Keratinocyte (primary cell): ENCODE data around the gene TRAPPC3L. TPM values are rescaled to one million over a fixed set of nuclear protein-coding genes. Genes with fewer than 3 reads are reported as not detected.

Experiments used
- DNase-seq: peaks from one replicate; pipeline ENCODE4 v3.0.0-alpha.2; 2011; ENCODE audit warnings: low read depth, missing footprints, low spot score
- FAIRE-seq: peaks from 2 replicates; lab custom pipeline; 2011; peaks lifted over from hg19 to GRCh38; lab: Jason Lieb, UNC
- H2AFZ ChIP-seq: 2 replicates; pipeline ENCODE4 v1.6.0; 2012; ENCODE audit warnings: low read length, control low read depth, inconsistent platforms; ENCODE audit not compliant: control insufficient read depth
- H3K27ac ChIP-seq: 2 replicates; pipeline ENCODE4 v1.5.1; 2011; ENCODE audit warnings: low read length; ENCODE audit not compliant: control insufficient read depth, insufficient read depth
- H3K27me3 ChIP-seq: 3 replicates; pipeline ENCODE4 v1.6.0; 2011; ENCODE audit warnings: low read length; ENCODE audit not compliant: control insufficient read depth, insufficient read depth; ENCODE audit errors: extremely low read depth
- H3K36me3 ChIP-seq, 2 experiments: 2 replicates in 1 of 2; 3 replicates in 1 of 2; pipeline ENCODE4 v1.5.1; 2011; ENCODE audit warnings: low read length in 2 of 2, mild to moderate bottlenecking in 1 of 2; ENCODE audit not compliant: control insufficient read depth in 2 of 2, insufficient read depth in 2 of 2; ENCODE audit errors: extremely low read depth in 1 of 2
- H3K4me1 ChIP-seq: 3 replicates; pipeline ENCODE4 v1.5.1; 2011; ENCODE audit warnings: low read length; ENCODE audit not compliant: control insufficient read depth, insufficient read depth; ENCODE audit errors: extremely low read depth
- H3K4me2 ChIP-seq: 3 replicates; pipeline ENCODE4 v1.6.0; 2011; ENCODE audit warnings: low read depth, low read length; ENCODE audit not compliant: control insufficient read depth, insufficient read depth; ENCODE audit errors: extremely low read depth
- H3K4me3 ChIP-seq, 3 experiments: fragments of 200-600 bp in 1 of 3; sonication (generic) in 1 of 3; 2 replicates in 2 of 3; 3 replicates in 1 of 3; pipeline ENCODE4 v1.5.1; 2011 to 2016; ENCODE audit warnings: low read length in 3 of 3, mild to moderate bottlenecking in 3 of 3, control low read depth in 2 of 3, inconsistent platforms in 1 of 3, low read depth in 1 of 3, mixed read lengths in 1 of 3, mixed run types in 1 of 3, moderate library complexity in 1 of 3; ENCODE audit not compliant: control insufficient read depth in 2 of 3, insufficient read depth in 2 of 3; ENCODE audit errors: extremely low read depth in 1 of 3
- H3K79me2 ChIP-seq: 2 replicates; pipeline ENCODE4 v1.6.0; 2012; ENCODE audit warnings: low read length; ENCODE audit not compliant: control insufficient read depth, insufficient read depth
- H3K9ac ChIP-seq: 3 replicates; pipeline ENCODE4 v1.6.0; 2011; ENCODE audit warnings: low read length; ENCODE audit not compliant: control insufficient read depth, insufficient read depth; ENCODE audit errors: extremely low read depth
- H3K9me1 ChIP-seq: 3 replicates; pipeline ENCODE4 v1.6.0; 2011; ENCODE audit warnings: low read length; ENCODE audit not compliant: control insufficient read depth, insufficient read depth; ENCODE audit errors: extremely low read depth
- H3K9me3 ChIP-seq: 2 replicates; pipeline ENCODE4 v1.5.1; 2012; ENCODE audit warnings: low read depth, low read length; ENCODE audit not compliant: control insufficient read depth
- H4K20me1 ChIP-seq: 3 replicates; pipeline ENCODE4 v1.6.0; 2011; ENCODE audit warnings: low read length; ENCODE audit not compliant: control insufficient read depth, insufficient read depth; ENCODE audit errors: extremely low read depth
- EZH2 ChIP-seq: IDR thresholded peaks from one replicate; pipeline ENCODE4 v1.6.1; 2012; ENCODE audit warnings: inconsistent platforms, mild to moderate bottlenecking, low read length, moderate library complexity
- dilution Hi-C: fragments of 300-500 bp; cut with MboI; formaldehyde crosslinking; loops from one replicate; pipeline ENCODE4 v1.7.0; 2020; ENCODE audit warnings: low sequenced_read_pairs; ENCODE audit not compliant: extremely low pct_ligation_motif_present
- polyA plus RNA-seq, 5 experiments: library from polyadenylated mRNA; depleted of rRNA in 3 of 5; stranded (reverse) in 3 of 5; stranded (forward) in 1 of 5; unstranded in 1 of 5; fragments of >200 nt; gene quantifications; 1 replicate in 1 of 5; 2 replicates in 3 of 5; 3 replicates in 1 of 5; pipeline versions ENCODE4 v1.2.1 to v1.2.3, GENCODE V29; 2011 to 2012; ENCODE audit warnings: missing spikeins in 2 of 5, low read depth in 1 of 5, low replicate concordance in 1 of 5
- TF ChIP-seq, protein P1 (sequence below), 3 experiments: IDR thresholded peaks in 1 of 3; conservative IDR thresholded peaks in 1 of 3; optimal IDR thresholded peaks in 1 of 3; 2 replicates in 2 of 3; 3 replicates in 1 of 3; pipeline versions ENCODE3 to v1.5.1; 2011; ENCODE audit warnings: low read length in 3 of 3, mild to moderate bottlenecking in 3 of 3, moderate library complexity in 2 of 3, control low read depth in 1 of 3, inconsistent platforms in 1 of 3; ENCODE audit not compliant: insufficient read depth in 2 of 3; ENCODE audit errors: extremely low read depth in 1 of 3

Gene TRAPPC3L
- polyA plus RNA-seq, 1 donor (not counting 4 experiments of a cell fraction or from before 2014, with no cell fraction given) = 0.31 TPM

- no peak for FAIRE-seq
- no peak overlapping the region for H3K4me2 ChIP-seq
- dilution Hi-C loops = no loop called here
- no peak overlapping the region for H3K4me3 ChIP-seq
- H4K20me1 ChIP-seq = no peaks in the 10 kb centered on the region
- H3K36me3 ChIP-seq = peaks cover 0 to 2% of the 10 kb centered on the region in 2 experiments
- peaks cover 19% of the 10 kb centered on the region for H3K4me1 ChIP-seq
- no peak overlapping the region for H3K27ac ChIP-seq
- H2AFZ ChIP-seq = no peak overlapping the region
- H3K9ac ChIP-seq = no peak overlapping the region
- no peaks in the 10 kb centered on the region for H3K9me3 ChIP-seq
- no peak for TF ChIP-seq EZH2
- TF ChIP-seq, protein P1, sequence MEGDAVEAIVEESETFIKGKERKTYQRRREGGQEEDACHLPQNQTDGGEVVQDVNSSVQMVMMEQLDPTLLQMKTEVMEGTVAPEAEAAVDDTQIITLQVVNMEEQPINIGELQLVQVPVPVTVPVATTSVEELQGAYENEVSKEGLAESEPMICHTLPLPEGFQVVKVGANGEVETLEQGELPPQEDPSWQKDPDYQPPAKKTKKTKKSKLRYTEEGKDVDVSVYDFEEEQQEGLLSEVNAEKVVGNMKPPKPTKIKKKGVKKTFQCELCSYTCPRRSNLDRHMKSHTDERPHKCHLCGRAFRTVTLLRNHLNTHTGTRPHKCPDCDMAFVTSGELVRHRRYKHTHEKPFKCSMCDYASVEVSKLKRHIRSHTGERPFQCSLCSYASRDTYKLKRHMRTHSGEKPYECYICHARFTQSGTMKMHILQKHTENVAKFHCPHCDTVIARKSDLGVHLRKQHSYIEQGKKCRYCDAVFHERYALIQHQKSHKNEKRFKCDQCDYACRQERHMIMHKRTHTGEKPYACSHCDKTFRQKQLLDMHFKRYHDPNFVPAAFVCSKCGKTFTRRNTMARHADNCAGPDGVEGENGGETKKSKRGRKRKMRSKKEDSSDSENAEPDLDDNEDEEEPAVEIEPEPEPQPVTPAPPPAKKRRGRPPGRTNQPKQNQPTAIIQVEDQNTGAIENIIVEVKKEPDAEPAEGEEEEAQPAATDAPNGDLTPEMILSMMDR (optimal IDR thresholded peaks at IDR 0.05 in 1 of 3, IDR thresholded peaks at IDR 0.05 in 1 of 3, conservative IDR thresholded peaks at IDR 0.05 in 1 of 3; ENCODE audit: extremely low read depth in 1 of 3, insufficient read depth in 2 of 3, low read length in 3 of 3) = no peak
- H3K27me3 ChIP-seq = no peaks in the 10 kb centered on the region
- DNase-seq = no peak
- H3K9me1 ChIP-seq = no peaks in the 10 kb centered on the region
- no peaks in the 10 kb centered on the region for H3K79me2 ChIP-seq
These were observed 31.4 kb downstream of the TRAPPC3L start for GRCh38 chr6:116514111-116514510.

GRCh38 chr6:116513224-116513875, 32.1 kb downstream of the TRAPPC3L start:
- Histone ChIP-seq H2AFZ (no peak overlapping the region), H3K4me3 (peak overlapping the region in 1 of 3 experiments; percentile 33), H3K4me2 (no peak overlapping the region), H3K9me1 (no peaks in the 10 kb centered on the region), H3K36me3 (peaks cover 0 to 2% of the 10 kb centered on the region in 2 experiments), H3K9ac (no peak overlapping the region), H3K9me3 (no peaks in the 10 kb centered on the region), H3K27ac (peak overlapping the region; percentile 44), H3K79me2 (no peaks in the 10 kb centered on the region), H4K20me1 (no peaks in the 10 kb centered on the region), H3K27me3 (no peaks in the 10 kb centered on the region), H3K4me1 (peaks cover 19% of the 10 kb centered on the region)
- FAIRE-seq (peak; percentile 93), DNase-seq (peak; percentile 86)
- dilution Hi-C loops = no loop called here
- TF ChIP-seq, protein P1 (optimal IDR thresholded peaks at IDR 0.05 in 1 of 3, IDR thresholded peaks at IDR 0.05 in 1 of 3, conservative IDR thresholded peaks at IDR 0.05 in 1 of 3; ENCODE audit: extremely low read depth in 1 of 3, insufficient read depth in 2 of 3, low read length in 3 of 3) = no peak
- no peak for TF ChIP-seq EZH2
